A549 (cell line): ENCODE measurements around the gene UGT1A3.

ENCODE experiments used
- BHLHE40 ChIP-seq: IDR thresholded peaks from 2 replicates; pipeline ENCODE4 v1.6.1; 2012; ENCODE audit warnings: low read depth, low read length, inconsistent platforms
- EHMT2 ChIP-seq: fragments of 200-600 bp; sonication (generic); IDR thresholded peaks from 2 replicates; pipeline ENCODE4 v1.6.1; 2016; ENCODE audit warnings: antibody characterized with exemption, low read depth, mild to moderate bottlenecking, moderate library complexity
- HOXB13 ChIP-seq: fragments of 250-450 bp; sonication (Bioruptor Pico); IDR thresholded peaks from 2 replicates; pipeline ENCODE4 v1.5.0; 2020; ENCODE audit warnings: low read depth, mild to moderate bottlenecking, moderate library complexity
- JUNB ChIP-seq: fragments of >200 bp; sonication (Bioruptor Twin); formaldehyde crosslinking; IDR thresholded peaks from 2 replicates; pipeline ENCODE4 v1.6.1; 2016
- KDM1A ChIP-seq: fragments of 200-600 bp; sonication (generic); IDR thresholded peaks from 2 replicates; pipeline ENCODE4 v1.6.1; 2016; ENCODE audit warnings: low read depth, mild to moderate bottlenecking
- PHF8 ChIP-seq: fragments of 200-600 bp; sonication (generic); IDR thresholded peaks from 2 replicates; pipeline ENCODE4 v1.6.1; 2016; ENCODE audit warnings: low read depth, mild to moderate bottlenecking, antibody characterized with exemption, moderate library complexity, borderline replicate concordance
- POLR2A ChIP-seq: IDR thresholded peaks from 2 replicates; pipeline ENCODE4 v1.6.1; 2012; ENCODE audit warnings: mild to moderate bottlenecking, low read length
- ZFP36 ChIP-seq: fragments of 450-650 bp; IDR thresholded peaks from 2 replicates; pipeline ENCODE4 v1.6.1; 2014; ENCODE audit warnings: borderline replicate concordance; ENCODE audit not compliant: partially characterized antibody
- TF ChIP-seq, protein P1 (sequence below): fragments of >200 bp; sonication (Bioruptor Twin); formaldehyde crosslinking; IDR thresholded peaks from 3 replicates; pipeline ENCODE4 v1.5.1; 2016
- TF ChIP-seq, protein P2 (sequence below): fragments of 250-450 bp; sonication (Bioruptor Pico); IDR thresholded peaks from 2 replicates; pipeline ENCODE4 v1.5.0; 2021; ENCODE audit warnings: mild to moderate bottlenecking, moderate library complexity, borderline replicate concordance

DNA sequence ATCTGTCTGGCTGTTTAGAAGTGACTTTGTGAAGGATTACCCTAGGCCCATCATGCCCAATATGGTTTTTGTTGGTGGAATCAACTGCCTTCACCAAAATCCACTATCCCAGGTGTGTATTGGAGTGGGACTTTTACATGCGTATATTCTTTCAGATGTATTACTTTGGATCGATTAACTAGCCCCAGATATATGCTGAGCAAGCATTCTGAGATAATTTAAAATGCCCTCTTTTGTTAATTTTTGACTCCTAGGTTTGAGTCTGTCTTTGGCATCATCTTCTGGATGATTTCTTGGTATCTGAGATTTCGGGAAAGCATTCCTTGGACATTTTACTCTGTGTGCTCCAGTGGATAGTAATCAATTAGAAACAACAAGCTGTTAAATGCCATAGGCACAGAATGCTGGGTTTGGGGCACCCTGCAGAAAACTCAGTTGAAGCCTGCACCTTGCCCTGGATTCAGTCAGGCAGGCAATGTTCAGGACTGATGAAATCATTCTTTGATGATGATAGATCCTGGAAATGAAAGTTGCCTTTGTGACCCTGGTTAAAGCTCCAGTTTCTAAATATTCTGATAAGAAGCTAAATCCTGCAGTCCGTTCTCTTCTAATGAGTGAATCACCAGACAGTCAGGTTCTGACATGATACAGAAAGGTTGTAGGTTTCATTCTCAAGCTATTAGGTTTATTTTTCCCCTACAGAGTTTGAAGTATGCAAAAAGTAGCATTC, 32.4 kb downstream of the UGT1A3 start:
- TF ChIP-seq, protein P1, sequence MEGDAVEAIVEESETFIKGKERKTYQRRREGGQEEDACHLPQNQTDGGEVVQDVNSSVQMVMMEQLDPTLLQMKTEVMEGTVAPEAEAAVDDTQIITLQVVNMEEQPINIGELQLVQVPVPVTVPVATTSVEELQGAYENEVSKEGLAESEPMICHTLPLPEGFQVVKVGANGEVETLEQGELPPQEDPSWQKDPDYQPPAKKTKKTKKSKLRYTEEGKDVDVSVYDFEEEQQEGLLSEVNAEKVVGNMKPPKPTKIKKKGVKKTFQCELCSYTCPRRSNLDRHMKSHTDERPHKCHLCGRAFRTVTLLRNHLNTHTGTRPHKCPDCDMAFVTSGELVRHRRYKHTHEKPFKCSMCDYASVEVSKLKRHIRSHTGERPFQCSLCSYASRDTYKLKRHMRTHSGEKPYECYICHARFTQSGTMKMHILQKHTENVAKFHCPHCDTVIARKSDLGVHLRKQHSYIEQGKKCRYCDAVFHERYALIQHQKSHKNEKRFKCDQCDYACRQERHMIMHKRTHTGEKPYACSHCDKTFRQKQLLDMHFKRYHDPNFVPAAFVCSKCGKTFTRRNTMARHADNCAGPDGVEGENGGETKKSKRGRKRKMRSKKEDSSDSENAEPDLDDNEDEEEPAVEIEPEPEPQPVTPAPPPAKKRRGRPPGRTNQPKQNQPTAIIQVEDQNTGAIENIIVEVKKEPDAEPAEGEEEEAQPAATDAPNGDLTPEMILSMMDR = no peak
- TF ChIP-seq KDM1A (no peak), POLR2A (no peak), BHLHE40 (no peak), JUNB (no peak), ZFP36 (no peak), EHMT2 (no peak), HOXB13 (CRISPR knock-in tag) (no peak), PHF8 (no peak)
- TF ChIP-seq, protein P2, sequence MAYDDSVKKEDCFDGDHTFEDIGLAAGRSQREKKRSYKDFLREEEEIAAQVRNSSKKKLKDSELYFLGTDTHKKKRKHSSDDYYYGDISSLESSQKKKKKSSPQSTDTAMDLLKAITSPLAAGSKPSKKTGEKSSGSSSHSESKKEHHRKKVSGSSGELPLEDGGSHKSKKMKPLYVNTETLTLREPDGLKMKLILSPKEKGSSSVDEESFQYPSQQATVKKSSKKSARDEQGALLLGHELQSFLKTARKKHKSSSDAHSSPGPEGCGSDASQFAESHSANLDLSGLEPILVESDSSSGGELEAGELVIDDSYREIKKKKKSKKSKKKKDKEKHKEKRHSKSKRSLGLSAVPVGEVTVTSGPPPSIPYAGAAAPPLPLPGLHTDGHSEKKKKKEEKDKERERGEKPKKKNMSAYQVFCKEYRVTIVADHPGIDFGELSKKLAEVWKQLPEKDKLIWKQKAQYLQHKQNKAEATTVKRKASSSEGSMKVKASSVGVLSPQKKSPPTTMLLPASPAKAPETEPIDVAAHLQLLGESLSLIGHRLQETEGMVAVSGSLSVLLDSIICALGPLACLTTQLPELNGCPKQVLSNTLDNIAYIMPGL (CRISPR knock-in tag) = no peak
